ENCODE measurements around the gene CFAP43.

DNA sequence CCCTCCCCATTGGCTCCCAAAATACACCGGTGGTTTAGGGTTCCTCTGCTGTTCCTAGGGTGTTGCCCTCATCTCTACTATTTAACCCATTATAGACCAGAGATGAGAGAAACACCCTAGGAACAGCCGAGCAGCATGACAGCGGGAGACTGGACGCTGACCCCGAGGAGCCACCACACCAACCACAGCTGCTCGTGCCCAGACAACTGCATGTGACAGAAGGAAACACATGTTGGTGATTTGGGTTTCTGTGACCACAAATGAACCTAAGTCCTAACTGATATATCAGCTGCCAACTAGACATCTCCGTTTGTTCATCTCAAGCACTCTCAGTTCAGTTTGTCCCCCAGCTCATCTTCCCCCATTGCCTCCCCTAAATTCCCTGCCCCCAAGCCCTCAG lies 13.4 kb downstream of the CFAP43 start:
- TF ChIP-seq, protein P1, sequence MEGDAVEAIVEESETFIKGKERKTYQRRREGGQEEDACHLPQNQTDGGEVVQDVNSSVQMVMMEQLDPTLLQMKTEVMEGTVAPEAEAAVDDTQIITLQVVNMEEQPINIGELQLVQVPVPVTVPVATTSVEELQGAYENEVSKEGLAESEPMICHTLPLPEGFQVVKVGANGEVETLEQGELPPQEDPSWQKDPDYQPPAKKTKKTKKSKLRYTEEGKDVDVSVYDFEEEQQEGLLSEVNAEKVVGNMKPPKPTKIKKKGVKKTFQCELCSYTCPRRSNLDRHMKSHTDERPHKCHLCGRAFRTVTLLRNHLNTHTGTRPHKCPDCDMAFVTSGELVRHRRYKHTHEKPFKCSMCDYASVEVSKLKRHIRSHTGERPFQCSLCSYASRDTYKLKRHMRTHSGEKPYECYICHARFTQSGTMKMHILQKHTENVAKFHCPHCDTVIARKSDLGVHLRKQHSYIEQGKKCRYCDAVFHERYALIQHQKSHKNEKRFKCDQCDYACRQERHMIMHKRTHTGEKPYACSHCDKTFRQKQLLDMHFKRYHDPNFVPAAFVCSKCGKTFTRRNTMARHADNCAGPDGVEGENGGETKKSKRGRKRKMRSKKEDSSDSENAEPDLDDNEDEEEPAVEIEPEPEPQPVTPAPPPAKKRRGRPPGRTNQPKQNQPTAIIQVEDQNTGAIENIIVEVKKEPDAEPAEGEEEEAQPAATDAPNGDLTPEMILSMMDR (conservative IDR thresholded peaks at IDR 0.05; ENCODE audit: low read depth in 2 of 2), result no peak
- TF ChIP-seq POLR2AphosphoS5 (IDR thresholded peaks at IDR 0.05; ENCODE audit: low read depth) (no peak), EZH2 (IDR thresholded peaks at IDR 0.05; ENCODE audit: low read depth, unreplicated experiment) (no peak), ZNF114 (CRISPR knock-in tag; IDR thresholded peaks at IDR 0.05) (no peak), EZH2phosphoT487 (IDR thresholded peaks at IDR 0.05; ENCODE audit: unreplicated experiment) (no peak), NANOG (IDR thresholded peaks at IDR 0.05; ENCODE audit: borderline replicate concordance) (no peak), STAT1 (IDR thresholded peaks at IDR 0.05; ENCODE audit: unreplicated experiment) (no peak), ZNF331 (CRISPR knock-in tag; IDR thresholded peaks at IDR 0.05; ENCODE audit: low read depth) (no peak)
- TF ChIP-seq, protein P2, sequence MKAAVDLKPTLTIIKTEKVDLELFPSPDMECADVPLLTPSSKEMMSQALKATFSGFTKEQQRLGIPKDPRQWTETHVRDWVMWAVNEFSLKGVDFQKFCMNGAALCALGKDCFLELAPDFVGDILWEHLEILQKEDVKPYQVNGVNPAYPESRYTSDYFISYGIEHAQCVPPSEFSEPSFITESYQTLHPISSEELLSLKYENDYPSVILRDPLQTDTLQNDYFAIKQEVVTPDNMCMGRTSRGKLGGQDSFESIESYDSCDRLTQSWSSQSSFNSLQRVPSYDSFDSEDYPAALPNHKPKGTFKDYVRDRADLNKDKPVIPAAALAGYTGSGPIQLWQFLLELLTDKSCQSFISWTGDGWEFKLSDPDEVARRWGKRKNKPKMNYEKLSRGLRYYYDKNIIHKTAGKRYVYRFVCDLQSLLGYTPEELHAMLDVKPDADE (IDR thresholded peaks at IDR 0.05), result no peak
- TF ChIP-seq, protein P3, sequence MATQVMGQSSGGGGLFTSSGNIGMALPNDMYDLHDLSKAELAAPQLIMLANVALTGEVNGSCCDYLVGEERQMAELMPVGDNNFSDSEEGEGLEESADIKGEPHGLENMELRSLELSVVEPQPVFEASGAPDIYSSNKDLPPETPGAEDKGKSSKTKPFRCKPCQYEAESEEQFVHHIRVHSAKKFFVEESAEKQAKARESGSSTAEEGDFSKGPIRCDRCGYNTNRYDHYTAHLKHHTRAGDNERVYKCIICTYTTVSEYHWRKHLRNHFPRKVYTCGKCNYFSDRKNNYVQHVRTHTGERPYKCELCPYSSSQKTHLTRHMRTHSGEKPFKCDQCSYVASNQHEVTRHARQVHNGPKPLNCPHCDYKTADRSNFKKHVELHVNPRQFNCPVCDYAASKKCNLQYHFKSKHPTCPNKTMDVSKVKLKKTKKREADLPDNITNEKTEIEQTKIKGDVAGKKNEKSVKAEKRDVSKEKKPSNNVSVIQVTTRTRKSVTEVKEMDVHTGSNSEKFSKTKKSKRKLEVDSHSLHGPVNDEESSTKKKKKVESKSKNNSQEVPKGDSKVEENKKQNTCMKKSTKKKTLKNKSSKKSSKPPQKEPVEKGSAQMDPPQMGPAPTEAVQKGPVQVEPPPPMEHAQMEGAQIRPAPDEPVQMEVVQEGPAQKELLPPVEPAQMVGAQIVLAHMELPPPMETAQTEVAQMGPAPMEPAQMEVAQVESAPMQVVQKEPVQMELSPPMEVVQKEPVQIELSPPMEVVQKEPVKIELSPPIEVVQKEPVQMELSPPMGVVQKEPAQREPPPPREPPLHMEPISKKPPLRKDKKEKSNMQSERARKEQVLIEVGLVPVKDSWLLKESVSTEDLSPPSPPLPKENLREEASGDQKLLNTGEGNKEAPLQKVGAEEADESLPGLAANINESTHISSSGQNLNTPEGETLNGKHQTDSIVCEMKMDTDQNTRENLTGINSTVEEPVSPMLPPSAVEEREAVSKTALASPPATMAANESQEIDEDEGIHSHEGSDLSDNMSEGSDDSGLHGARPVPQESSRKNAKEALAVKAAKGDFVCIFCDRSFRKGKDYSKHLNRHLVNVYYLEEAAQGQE (IDR thresholded peaks at IDR 0.05; ENCODE audit: unreplicated experiment), result no peak

Data from GM23338 (cell line).